Panc1 (cell line): ENCODE results near the gene MSRB2. TPM values are rescaled to one million over a fixed set of nuclear protein-coding genes. Genes with fewer than 3 reads are reported as not detected.
"Not testable (repeated sequence)": the region's sequence is repeated elsewhere in the genome, so short reads cannot be mapped to it uniquely, and the experiment has no call there.

Experiments
- ATAC-seq: fragments of 200-7000 bp; cut with Tn5 transposase; 2 replicates; pipeline ENCODE4 v1.9.1; 2020; ENCODE audit warnings: mild to moderate bottlenecking, moderate library complexity
- BruUV-seq: library from RNA; stranded (reverse); fragments of 400-500 nt; replicated peaks from 2 replicates; lab custom pipeline; 2021; lab: Mats Ljungman, UMichigan
- CTCF ChIA-PET: fragments of 300-600 bp; sonication (Branson Sonifier 250); formaldehyde crosslinking; loops from one replicate; lab custom pipeline; 2022; ENCODE audit warnings: antibody characterized with exemption; lab: Charles Lee
- POLR2A ChIA-PET: fragments of 300-600 bp; sonication (Branson Sonifier 250); formaldehyde crosslinking; loops from one replicate; lab custom pipeline; 2022; ENCODE audit warnings: antibody characterized with exemption; lab: Charles Lee
- DNase-seq: peaks from one replicate; pipeline ENCODE4 v3.0.0-alpha.2; 2010; ENCODE audit warnings: low read depth, low spot score
- H3K27ac ChIP-seq: 2 replicates; pipeline ENCODE4 v1.5.1; 2011; ENCODE audit warnings: mild to moderate bottlenecking, low read length, inconsistent platforms
- H3K27me3 ChIP-seq: fragments of 200-500 bp; sonication (Bioruptor generic); 2 replicates; pipeline ENCODE4 v1.6.0; 2014; ENCODE audit warnings: low read length, inconsistent platforms; ENCODE audit not compliant: control insufficient read depth, insufficient read depth
- H3K36me3 ChIP-seq: fragments of 200-500 bp; sonication (Bioruptor generic); 2 replicates; pipeline ENCODE4 v1.5.1; 2014; ENCODE audit warnings: inconsistent platforms, mild to moderate bottlenecking, low read length, moderate library complexity; ENCODE audit not compliant: control insufficient read depth, insufficient read depth
- H3K4me1 ChIP-seq: 2 replicates; pipeline ENCODE4 v1.5.1; 2011; ENCODE audit warnings: inconsistent platforms, mild to moderate bottlenecking, low read length, moderate library complexity; ENCODE audit not compliant: control insufficient read depth, insufficient read depth
- H3K4me3 ChIP-seq, 2 experiments: 2 replicates each; pipeline ENCODE4 v1.5.1; 2011 to 2012; ENCODE audit warnings: low read depth in 2 of 2, low read length in 2 of 2, mild to moderate bottlenecking in 2 of 2, inconsistent platforms in 1 of 2, moderate library complexity in 1 of 2
- H3K9me3 ChIP-seq: fragments of 200-500 bp; sonication (Bioruptor generic); 2 replicates; pipeline ENCODE4 v1.5.1; 2014; ENCODE audit warnings: low read depth, mild to moderate bottlenecking, inconsistent platforms, low read length, moderate library complexity; ENCODE audit not compliant: control insufficient read depth, insufficient read depth
- POLR2AphosphoS5 ChIP-seq: IDR thresholded peaks from 2 replicates; pipeline ENCODE4 v1.6.1; 2012; ENCODE audit warnings: mild to moderate bottlenecking, low read depth, low read length, moderate library complexity
- SIN3A ChIP-seq: IDR thresholded peaks from 2 replicates; pipeline ENCODE4 v1.6.1; 2012; ENCODE audit warnings: low read depth, mild to moderate bottlenecking, low read length, moderate library complexity, borderline replicate concordance; ENCODE audit not compliant: insufficient read depth
- TCF7L2 ChIP-seq: IDR thresholded peaks from 2 replicates; pipeline ENCODE4 v1.6.1; 2011; ENCODE audit warnings: mild to moderate bottlenecking, low read depth, low read length, inconsistent platforms
- in situ Hi-C: cut with HindIII; loops from 2 replicates; pipeline ENCODE4 v1.10.0; 2016; ENCODE audit warnings: low sequenced_read_pairs, low pct_unique_long_range_greater_than_20kb
- intact Hi-C: fragments of 100-400 bp; cut with micrococcal nuclease; formaldehyde crosslinking; loops from one replicate; pipeline ENCODE4 v1.10.0; 2022; ENCODE audit not compliant: unreplicated experiment
- total RNA-seq: library from RNA; stranded (reverse); gene quantifications from one replicate; pipeline ENCODE4 v1.2.1, GENCODE V29; 2021; ENCODE audit not compliant: unreplicated experiment
- TF ChIP-seq, protein P1 (sequence below): fragments of 450-650 bp; IDR thresholded peaks from 2 replicates; pipeline ENCODE4 v1.5.1; 2017; ENCODE audit warnings: mild to moderate bottlenecking
- TF ChIP-seq, protein P2 (sequence below), 2 experiments: IDR thresholded peaks; 2 replicates each; pipeline ENCODE4 v1.6.1; 2011 to 2012; ENCODE audit warnings: low read depth in 2 of 2, control low read depth in 1 of 2, low read length in 1 of 2, mild to moderate bottlenecking in 1 of 2, moderate library complexity in 1 of 2; ENCODE audit not compliant: insufficient read depth in 1 of 2

The MSRB2 gene
- total RNA-seq, 1 experiment from 2014 or later = 10.7 TPM

DNA sequence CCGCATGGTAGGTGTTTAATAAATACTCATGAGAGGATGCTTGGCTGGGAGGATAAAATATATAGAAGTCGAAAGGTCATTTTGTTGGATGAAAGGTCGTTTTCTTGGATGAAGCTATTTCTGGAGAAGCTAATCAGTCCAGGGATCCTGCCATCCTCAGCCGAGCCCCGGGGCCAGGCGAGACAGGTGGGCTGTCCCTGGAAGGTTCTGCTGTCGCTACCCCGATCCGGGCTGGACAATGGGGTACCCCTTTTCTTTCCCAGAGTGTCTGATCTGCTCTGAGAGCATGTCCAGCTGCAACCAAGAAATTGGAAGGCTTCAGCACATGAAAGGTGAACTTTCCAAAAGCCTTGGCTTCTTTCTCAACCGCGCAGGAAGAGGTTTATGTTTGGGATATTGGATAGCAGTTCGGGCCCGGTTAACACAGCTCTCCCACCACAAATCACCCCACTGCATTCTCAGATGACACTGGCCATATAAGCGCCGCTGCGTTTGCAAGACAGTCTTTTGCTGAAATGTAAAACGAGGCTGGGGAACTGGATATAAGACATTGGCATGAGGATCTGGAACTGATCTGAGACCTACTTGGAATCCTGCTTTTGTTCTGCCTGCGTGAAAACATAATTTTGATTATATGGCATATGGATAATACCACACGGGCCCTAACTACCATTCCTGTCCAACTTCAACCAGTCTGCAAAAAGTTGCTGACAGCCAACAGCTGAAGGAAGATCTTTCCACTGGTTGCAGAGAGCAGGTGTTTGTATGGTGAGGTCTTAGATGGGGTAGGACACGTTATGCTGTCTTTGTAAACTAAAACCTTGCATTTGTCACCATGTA is 31.2 kb upstream of the MSRB2 start:
- TF ChIP-seq SIN3A = no peak
- no peak for TF ChIP-seq TCF7L2
- TF ChIP-seq, protein P1, sequence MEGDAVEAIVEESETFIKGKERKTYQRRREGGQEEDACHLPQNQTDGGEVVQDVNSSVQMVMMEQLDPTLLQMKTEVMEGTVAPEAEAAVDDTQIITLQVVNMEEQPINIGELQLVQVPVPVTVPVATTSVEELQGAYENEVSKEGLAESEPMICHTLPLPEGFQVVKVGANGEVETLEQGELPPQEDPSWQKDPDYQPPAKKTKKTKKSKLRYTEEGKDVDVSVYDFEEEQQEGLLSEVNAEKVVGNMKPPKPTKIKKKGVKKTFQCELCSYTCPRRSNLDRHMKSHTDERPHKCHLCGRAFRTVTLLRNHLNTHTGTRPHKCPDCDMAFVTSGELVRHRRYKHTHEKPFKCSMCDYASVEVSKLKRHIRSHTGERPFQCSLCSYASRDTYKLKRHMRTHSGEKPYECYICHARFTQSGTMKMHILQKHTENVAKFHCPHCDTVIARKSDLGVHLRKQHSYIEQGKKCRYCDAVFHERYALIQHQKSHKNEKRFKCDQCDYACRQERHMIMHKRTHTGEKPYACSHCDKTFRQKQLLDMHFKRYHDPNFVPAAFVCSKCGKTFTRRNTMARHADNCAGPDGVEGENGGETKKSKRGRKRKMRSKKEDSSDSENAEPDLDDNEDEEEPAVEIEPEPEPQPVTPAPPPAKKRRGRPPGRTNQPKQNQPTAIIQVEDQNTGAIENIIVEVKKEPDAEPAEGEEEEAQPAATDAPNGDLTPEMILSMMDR = no peak
- TF ChIP-seq POLR2AphosphoS5 = no peak
- TF ChIP-seq, protein P2, sequence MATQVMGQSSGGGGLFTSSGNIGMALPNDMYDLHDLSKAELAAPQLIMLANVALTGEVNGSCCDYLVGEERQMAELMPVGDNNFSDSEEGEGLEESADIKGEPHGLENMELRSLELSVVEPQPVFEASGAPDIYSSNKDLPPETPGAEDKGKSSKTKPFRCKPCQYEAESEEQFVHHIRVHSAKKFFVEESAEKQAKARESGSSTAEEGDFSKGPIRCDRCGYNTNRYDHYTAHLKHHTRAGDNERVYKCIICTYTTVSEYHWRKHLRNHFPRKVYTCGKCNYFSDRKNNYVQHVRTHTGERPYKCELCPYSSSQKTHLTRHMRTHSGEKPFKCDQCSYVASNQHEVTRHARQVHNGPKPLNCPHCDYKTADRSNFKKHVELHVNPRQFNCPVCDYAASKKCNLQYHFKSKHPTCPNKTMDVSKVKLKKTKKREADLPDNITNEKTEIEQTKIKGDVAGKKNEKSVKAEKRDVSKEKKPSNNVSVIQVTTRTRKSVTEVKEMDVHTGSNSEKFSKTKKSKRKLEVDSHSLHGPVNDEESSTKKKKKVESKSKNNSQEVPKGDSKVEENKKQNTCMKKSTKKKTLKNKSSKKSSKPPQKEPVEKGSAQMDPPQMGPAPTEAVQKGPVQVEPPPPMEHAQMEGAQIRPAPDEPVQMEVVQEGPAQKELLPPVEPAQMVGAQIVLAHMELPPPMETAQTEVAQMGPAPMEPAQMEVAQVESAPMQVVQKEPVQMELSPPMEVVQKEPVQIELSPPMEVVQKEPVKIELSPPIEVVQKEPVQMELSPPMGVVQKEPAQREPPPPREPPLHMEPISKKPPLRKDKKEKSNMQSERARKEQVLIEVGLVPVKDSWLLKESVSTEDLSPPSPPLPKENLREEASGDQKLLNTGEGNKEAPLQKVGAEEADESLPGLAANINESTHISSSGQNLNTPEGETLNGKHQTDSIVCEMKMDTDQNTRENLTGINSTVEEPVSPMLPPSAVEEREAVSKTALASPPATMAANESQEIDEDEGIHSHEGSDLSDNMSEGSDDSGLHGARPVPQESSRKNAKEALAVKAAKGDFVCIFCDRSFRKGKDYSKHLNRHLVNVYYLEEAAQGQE (IDR thresholded peaks at IDR 0.05; ENCODE audit: insufficient read depth in 1 of 2, low read depth in 2 of 2, low read length in 1 of 2) = no peak
- intact Hi-C loops = loop anchor here (10.0 kb wide), 1 partner anchor 1069 kb away; no protein-coding TSS in a partner anchor
- CTCF ChIA-PET = no interaction called here

DNA sequence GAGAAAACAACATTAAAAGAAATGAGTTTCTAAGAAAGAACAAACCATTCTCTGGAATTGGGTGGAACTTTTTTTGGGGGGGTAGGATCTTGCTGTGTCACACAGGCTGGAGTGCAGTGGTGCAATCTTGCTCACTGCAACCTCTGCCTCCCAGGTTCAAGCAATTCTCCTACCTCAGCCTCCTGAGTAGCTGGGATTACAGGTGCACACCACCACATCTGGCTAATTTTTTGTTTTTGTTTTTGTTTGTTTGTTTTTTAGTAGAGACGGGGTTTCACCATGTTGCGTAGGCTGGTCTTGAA is 30.6 kb upstream of the MSRB2 start:
- H3K27me3 ChIP-seq, H3K9me3 ChIP-seq, in situ Hi-C loops, BruUV-seq, POLR2A ChIA-PET, H3K4me3 ChIP-seq, H3K4me1 ChIP-seq, H3K36me3 ChIP-seq, DNase-seq, ATAC-seq, CTCF ChIA-PET, H3K27ac ChIP-seq: not testable (repeated sequence)
- intact Hi-C loops = loop anchor here (5.0 to 10.0 kb wide), 2 partner anchors 72 to 1070 kb away; no protein-coding TSS in a partner anchor

More for the DNA sequence above, 31.2 kb upstream of the MSRB2 start:
- no peaks in the 10 kb centered on the region for H3K9me3 ChIP-seq
- no peak overlapping the region for H3K27ac ChIP-seq
- DNase-seq = no peak
- no TSS peak for BruUV-seq
- in situ Hi-C loops = no loop called here
- 0 out of 2 replicates have a peak, but pooled peaks cover 4% of the 10 kb centered on the region for H3K4me1 ChIP-seq
- no peaks in the 10 kb centered on the region for H3K27me3 ChIP-seq
- no peaks in the 10 kb centered on the region for H3K36me3 ChIP-seq
- ATAC-seq = no peak
- POLR2A ChIA-PET = no interaction called here
- H3K4me3 ChIP-seq = no peak overlapping the region
